ENCODE results near the gene GBX1. TPM values are rescaled to one million over a fixed set of nuclear protein-coding genes. Genes with fewer than 3 reads are reported as not detected.

GBX1 gene
- polyA plus RNA-seq, 1 donor from 2014 or later = not detected

DNA sequence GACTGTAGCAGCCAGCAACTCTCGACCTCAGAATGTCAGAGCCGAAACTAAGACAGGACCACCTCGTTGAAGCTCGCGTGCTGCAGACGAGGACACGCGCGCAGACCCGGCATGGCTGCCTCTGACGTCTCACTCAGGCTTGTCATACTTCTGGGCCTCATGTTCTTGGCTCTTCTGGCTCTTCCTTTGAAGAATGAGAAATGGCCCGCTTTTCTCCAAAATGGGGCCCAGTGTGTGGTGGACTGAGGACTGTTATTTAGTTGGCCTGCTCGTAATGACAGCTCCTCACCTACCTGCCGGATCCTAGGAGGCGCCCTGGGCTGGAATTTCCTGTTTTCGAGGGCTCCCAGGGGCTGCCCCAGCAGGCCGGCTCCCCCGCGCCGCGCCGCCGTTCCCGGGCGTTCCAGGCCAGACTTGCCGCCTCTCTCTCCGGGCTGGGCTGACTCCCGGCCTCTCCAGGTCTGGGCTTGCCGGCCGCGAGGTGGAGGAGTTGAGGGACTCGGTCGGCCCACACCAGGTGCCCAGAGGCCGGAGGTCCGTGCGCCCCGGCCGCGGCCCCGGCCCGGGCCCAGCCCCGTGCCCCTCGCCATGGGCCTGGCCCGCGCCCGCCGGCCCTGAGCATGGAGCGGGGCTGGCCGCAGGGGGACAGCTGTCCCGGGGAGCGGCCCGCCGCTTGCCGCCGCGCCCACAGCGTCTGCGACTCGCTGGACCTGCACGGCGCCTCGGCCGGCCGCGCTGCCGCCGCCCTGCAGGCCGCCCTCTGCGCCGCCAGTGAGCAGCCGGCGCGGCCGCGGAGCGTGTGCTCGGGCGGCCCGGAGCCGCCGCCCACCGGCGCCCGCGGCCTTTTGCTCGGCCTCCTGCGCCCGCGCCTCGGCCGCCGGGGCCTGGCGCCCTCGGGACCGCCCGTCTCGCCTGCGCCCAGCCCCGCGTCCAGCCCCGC, 53.1 kb downstream of the GBX1 start:
- TF ChIP-seq RAD21 (conservative IDR thresholded peaks at IDR 0.05) = no peak
- TF ChIP-seq, protein P1, sequence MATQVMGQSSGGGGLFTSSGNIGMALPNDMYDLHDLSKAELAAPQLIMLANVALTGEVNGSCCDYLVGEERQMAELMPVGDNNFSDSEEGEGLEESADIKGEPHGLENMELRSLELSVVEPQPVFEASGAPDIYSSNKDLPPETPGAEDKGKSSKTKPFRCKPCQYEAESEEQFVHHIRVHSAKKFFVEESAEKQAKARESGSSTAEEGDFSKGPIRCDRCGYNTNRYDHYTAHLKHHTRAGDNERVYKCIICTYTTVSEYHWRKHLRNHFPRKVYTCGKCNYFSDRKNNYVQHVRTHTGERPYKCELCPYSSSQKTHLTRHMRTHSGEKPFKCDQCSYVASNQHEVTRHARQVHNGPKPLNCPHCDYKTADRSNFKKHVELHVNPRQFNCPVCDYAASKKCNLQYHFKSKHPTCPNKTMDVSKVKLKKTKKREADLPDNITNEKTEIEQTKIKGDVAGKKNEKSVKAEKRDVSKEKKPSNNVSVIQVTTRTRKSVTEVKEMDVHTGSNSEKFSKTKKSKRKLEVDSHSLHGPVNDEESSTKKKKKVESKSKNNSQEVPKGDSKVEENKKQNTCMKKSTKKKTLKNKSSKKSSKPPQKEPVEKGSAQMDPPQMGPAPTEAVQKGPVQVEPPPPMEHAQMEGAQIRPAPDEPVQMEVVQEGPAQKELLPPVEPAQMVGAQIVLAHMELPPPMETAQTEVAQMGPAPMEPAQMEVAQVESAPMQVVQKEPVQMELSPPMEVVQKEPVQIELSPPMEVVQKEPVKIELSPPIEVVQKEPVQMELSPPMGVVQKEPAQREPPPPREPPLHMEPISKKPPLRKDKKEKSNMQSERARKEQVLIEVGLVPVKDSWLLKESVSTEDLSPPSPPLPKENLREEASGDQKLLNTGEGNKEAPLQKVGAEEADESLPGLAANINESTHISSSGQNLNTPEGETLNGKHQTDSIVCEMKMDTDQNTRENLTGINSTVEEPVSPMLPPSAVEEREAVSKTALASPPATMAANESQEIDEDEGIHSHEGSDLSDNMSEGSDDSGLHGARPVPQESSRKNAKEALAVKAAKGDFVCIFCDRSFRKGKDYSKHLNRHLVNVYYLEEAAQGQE (IDR thresholded peaks at IDR 0.05; ENCODE audit: borderline replicate concordance) = no peak
- TF ChIP-seq SMC3 (conservative IDR thresholded peaks at IDR 0.05; ENCODE audit: poor library complexity) = no peak
- no peak for TF ChIP-seq POLR2AphosphoS5 (IDR thresholded peaks at IDR 0.05)
- TF ChIP-seq EZH2 (IDR thresholded peaks at IDR 0.05; ENCODE audit: borderline replicate concordance, insufficient read depth, low read length, poor library complexity, severe bottlenecking) = no peak
- H3K36me3 ChIP-seq (ENCODE audit: insufficient read depth, low read length) = no peaks in the 10 kb centered on the region
- H4K20me1 ChIP-seq (ENCODE audit: insufficient read depth) = peaks cover 56% of the 10 kb centered on the region
- no peak overlapping the region for H3K27ac ChIP-seq (ENCODE audit: low read length)
- no peak overlapping the region for H3K9ac ChIP-seq (ENCODE audit: low read length)
- H3K79me2 ChIP-seq (replicated peaks; ENCODE audit: insufficient read depth, low read length) = peaks cover 21% of the 10 kb centered on the region
- peaks cover 23% of the 10 kb centered on the region for H3K27me3 ChIP-seq (ENCODE audit: insufficient read depth, low read depth, low read length)
- no peaks in the 10 kb centered on the region for H3F3A ChIP-seq (ENCODE audit: insufficient read depth, low read length, poor library complexity, severe bottlenecking)
- no peaks in the 10 kb centered on the region for H3K9me3 ChIP-seq (ENCODE audit: low read length)
- no peak overlapping the region for H2AFZ ChIP-seq (ENCODE audit: low read depth, low read length)
- H3K9me2 ChIP-seq (ENCODE audit: insufficient read depth, low read length) = no peaks in the 10 kb centered on the region
- no peak overlapping the region for H3K4me3 ChIP-seq (ENCODE audit: low read length)
- no peak overlapping the region for H3K4me2 ChIP-seq (ENCODE audit: low read length)

DNA sequence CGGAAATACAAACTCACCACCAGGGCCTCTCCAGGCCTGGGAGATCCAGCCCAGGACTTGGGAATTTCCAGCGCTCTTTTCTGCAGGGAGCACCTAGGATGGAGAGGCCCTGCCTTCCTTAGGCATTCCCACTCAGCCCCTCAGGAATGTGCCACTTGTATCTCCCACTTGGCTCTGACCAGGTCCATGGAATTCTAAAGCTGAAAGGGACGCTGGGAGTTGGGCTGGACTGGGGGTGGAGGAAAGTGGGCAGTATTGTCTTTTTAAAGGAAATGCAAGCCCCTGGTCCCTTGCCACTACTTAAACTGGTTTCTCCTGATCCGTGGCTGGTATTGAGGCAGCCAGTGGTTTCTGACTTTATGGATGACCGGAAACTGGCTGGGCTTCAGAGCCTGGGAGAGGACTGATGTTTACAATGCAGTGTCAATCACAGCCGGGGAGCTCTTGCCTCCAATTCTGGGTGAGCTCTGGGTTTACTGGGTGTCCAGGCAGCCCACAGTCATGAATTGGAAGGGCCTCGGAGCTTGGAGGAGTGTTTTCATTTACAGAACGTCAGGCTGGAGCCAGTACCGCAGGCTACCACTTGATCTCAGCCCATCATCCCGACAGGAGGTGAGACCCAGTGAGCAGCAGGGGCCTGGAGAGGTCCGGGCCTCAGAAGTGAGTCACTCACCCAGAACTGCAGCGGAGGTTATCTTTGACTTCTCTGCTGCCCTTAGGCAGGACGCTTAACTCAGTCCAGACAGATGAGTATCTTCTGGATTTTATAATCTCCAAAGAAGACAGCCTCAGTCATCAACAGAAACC, 53.9 kb downstream of the GBX1 start:
- Histone ChIP-seq H3K9me3 (ENCODE audit: low read length) (no peaks in the 10 kb centered on the region), H3K4me2 (ENCODE audit: low read length) (no peak overlapping the region), H3K9ac (ENCODE audit: low read length) (no peak overlapping the region)

More for the DNA sequence above, 53.9 kb downstream of the GBX1 start:
- Histone ChIP-seq H3K27me3 (ENCODE audit: insufficient read depth, low read depth, low read length) (peaks cover 23% of the 10 kb centered on the region), H4K20me1 (ENCODE audit: insufficient read depth) (peaks cover 56% of the 10 kb centered on the region), H3K36me3 (ENCODE audit: insufficient read depth, low read length) (no peaks in the 10 kb centered on the region), H3K27ac (ENCODE audit: low read length) (no peak overlapping the region), H3K4me3 (ENCODE audit: low read length) (no peak overlapping the region), H3F3A (ENCODE audit: insufficient read depth, low read length, poor library complexity, severe bottlenecking) (no peaks in the 10 kb centered on the region), H3K9me2 (ENCODE audit: insufficient read depth, low read length) (no peaks in the 10 kb centered on the region), H2AFZ (ENCODE audit: low read depth, low read length) (no peak overlapping the region), H3K79me2 (replicated peaks; ENCODE audit: insufficient read depth, low read length) (peaks cover 21% of the 10 kb centered on the region)
- no peak for TF ChIP-seq SMC3 (conservative IDR thresholded peaks at IDR 0.05; ENCODE audit: poor library complexity)
- TF ChIP-seq TAF1 (IDR thresholded peaks at IDR 0.05; ENCODE audit: low read depth) = no peak
- TF ChIP-seq EP300 (conservative IDR thresholded peaks at IDR 0.05; ENCODE audit: poor library complexity, severe bottlenecking) = no peak
- no peak for TF ChIP-seq RAD21 (conservative IDR thresholded peaks at IDR 0.05)
- TF ChIP-seq, protein P2, sequence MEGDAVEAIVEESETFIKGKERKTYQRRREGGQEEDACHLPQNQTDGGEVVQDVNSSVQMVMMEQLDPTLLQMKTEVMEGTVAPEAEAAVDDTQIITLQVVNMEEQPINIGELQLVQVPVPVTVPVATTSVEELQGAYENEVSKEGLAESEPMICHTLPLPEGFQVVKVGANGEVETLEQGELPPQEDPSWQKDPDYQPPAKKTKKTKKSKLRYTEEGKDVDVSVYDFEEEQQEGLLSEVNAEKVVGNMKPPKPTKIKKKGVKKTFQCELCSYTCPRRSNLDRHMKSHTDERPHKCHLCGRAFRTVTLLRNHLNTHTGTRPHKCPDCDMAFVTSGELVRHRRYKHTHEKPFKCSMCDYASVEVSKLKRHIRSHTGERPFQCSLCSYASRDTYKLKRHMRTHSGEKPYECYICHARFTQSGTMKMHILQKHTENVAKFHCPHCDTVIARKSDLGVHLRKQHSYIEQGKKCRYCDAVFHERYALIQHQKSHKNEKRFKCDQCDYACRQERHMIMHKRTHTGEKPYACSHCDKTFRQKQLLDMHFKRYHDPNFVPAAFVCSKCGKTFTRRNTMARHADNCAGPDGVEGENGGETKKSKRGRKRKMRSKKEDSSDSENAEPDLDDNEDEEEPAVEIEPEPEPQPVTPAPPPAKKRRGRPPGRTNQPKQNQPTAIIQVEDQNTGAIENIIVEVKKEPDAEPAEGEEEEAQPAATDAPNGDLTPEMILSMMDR (IDR thresholded peaks at IDR 0.05; ENCODE audit: poor library complexity, severe bottlenecking) = no peak
- TF ChIP-seq, protein P1 (IDR thresholded peaks at IDR 0.05; ENCODE audit: borderline replicate concordance) = no peak
- no peak for TF ChIP-seq MXI1 (conservative IDR thresholded peaks at IDR 0.05; ENCODE audit: poor library complexity, severe bottlenecking)
- no peak for TF ChIP-seq EZH2 (IDR thresholded peaks at IDR 0.05; ENCODE audit: borderline replicate concordance, insufficient read depth, low read length, poor library complexity, severe bottlenecking)
- no peak for TF ChIP-seq POLR2AphosphoS5 (IDR thresholded peaks at IDR 0.05)

Data from neural cell (in vitro differentiated cells).